Measurements from ENCODE around the gene COL9A3.
"Not testable (repeated sequence)": the region's sequence is repeated elsewhere in the genome, so short reads cannot be mapped to it uniquely, and the experiment has no call there.

The COL9A3 gene

GRCh38 chr20:62837790-62838127, 20.9 kb downstream of the COL9A3 start:
- DNase-seq (ENCODE audit: insufficient read length) (no peak), FAIRE-seq (no peak)
- no peak for TF ChIP-seq POLR2AphosphoS5 (IDR thresholded peaks at IDR 0.05; ENCODE audit: low read depth, low read length)
- TF ChIP-seq TAF1 (IDR thresholded peaks at IDR 0.05; ENCODE audit: borderline replicate concordance, low read depth, low read length) = no peak
- TF ChIP-seq POLR2A (IDR thresholded peaks at IDR 0.05; ENCODE audit: low read depth, low read length) = no peak

- no peak for FAIRE-seq
- no peak for DNase-seq (ENCODE audit: insufficient read length)
- no peak for TF ChIP-seq TAF1 (IDR thresholded peaks at IDR 0.05; ENCODE audit: borderline replicate concordance, low read depth, low read length)
- TF ChIP-seq POLR2A (IDR thresholded peaks at IDR 0.05; ENCODE audit: low read depth, low read length) = no peak
- TF ChIP-seq POLR2AphosphoS5 (IDR thresholded peaks at IDR 0.05; ENCODE audit: low read depth, low read length) = no peak
Observed at GRCh38 chr20:62838128-62838891, 21.5 kb downstream of the COL9A3 start.

DNA sequence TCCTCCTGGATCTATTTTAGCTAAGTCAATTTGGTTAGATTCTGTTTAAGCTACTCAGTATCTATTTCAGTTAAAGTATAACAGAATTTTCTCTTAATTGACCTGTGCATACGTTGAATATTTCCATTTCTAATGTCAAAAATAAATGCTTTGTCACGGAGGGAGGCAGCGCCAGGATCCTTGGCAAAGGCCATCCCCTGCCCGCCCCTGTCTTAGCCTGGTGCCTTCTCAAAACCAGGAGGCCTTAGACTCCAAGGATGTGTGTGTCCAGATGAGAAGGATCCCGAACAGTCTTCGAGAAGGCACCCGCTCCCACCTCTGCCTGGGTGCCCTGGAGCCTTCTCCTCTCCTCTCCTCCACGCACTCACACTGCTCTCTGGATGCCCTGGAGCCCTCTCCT, 22.4 kb downstream of the COL9A3 start:
- no peak for FAIRE-seq
- no peak for TF ChIP-seq POLR2A (IDR thresholded peaks at IDR 0.05; ENCODE audit: low read depth, low read length)
- TF ChIP-seq TAF1 (IDR thresholded peaks at IDR 0.05; ENCODE audit: borderline replicate concordance, low read depth, low read length) = no peak
- TF ChIP-seq POLR2AphosphoS5 (IDR thresholded peaks at IDR 0.05; ENCODE audit: low read depth, low read length) = no peak
- no peak for DNase-seq (ENCODE audit: insufficient read length)

- FAIRE-seq (no peak), DNase-seq (ENCODE audit: insufficient read length) (no peak)
- no peak for TF ChIP-seq POLR2A (IDR thresholded peaks at IDR 0.05; ENCODE audit: low read depth, low read length)
- TF ChIP-seq TAF1 (IDR thresholded peaks at IDR 0.05; ENCODE audit: borderline replicate concordance, low read depth, low read length) = no peak
- TF ChIP-seq POLR2AphosphoS5 (IDR thresholded peaks at IDR 0.05; ENCODE audit: low read depth, low read length) = no peak
Observed at GRCh38 chr20:62839816-62840215, 23.0 kb downstream of the COL9A3 start.

DNA sequence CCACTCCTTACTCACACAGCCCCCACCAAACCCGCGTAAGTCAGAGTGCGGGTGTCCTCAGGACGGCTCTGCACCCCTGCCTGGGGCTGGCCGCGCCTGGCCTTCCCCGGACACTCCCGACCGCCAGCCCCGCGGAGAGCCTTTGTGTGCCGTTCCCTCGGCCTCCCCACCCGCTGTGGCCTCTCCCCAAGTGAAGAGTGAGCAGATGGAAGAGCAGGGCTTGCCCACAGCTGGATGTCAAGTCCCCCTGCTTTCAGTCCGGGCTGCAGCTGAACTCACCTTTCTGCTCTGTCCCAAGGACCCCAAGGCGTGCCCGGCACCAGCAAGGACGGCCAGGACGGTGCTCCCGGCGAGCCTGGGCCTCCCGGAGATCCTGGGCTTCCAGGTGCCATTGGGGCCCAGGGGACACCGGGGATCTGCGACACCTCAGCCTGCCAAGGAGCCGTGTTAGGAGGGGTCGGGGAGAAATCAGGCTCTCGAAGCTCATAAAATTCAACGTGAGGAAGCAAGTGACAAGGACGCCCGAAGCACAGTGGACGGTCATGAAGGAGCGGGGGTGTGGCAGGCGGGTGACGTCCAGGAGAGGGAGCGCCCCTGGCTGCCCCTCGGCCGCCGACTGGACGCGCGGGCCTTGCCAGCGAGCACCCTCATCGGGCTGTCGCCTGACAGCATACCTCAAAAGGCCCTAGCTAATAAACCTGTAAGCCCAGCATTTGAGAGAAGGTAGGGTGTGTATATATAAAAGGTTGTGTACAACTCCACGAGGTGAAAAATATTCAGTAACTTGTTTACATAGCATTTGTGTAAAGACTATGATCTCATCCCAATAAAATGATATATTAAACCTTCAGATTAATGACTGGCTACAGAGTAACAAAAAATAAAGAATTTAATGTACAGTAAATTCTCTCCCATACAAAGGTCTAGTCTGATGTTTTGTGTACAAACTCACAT, 23.7 kb downstream of the COL9A3 start:
- TF ChIP-seq POLR2A (IDR thresholded peaks at IDR 0.05; ENCODE audit: low read depth, low read length) (no peak), POLR2AphosphoS5 (IDR thresholded peaks at IDR 0.05; ENCODE audit: low read depth, low read length) (no peak), TAF1 (IDR thresholded peaks at IDR 0.05; ENCODE audit: borderline replicate concordance, low read depth, low read length) (no peak)
- no peak for DNase-seq (ENCODE audit: insufficient read length)
- no peak for FAIRE-seq

DNA sequence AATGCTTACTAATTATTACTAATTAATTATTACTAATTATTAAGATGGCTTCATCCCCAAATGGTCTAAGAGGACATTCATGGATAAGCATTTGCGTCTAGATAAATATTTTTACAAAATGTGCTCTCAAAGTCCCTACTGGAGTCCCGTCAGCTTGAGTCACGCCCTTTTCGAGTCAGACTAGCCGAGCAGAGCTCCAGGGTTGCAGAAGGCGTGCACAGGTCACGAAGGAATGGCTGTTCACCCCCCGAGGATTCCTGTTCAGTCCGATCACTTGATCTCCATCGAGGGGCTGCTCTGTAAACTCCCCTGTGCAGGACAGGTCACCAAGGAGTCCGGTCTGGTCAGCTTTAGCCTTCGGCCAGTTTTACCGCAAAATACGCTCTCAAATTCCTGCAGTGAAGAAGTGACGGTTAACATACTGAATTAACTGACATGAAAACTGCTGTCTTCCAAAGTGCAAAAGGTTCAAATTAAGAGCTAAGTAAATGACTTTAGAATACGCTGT, 24.9 kb downstream of the COL9A3 start:
- FAIRE-seq (no peak), DNase-seq (ENCODE audit: insufficient read length) (no peak)
- no peak for TF ChIP-seq POLR2AphosphoS5 (IDR thresholded peaks at IDR 0.05; ENCODE audit: low read depth, low read length)
- TF ChIP-seq TAF1 (IDR thresholded peaks at IDR 0.05; ENCODE audit: borderline replicate concordance, low read depth, low read length) = no peak
- TF ChIP-seq POLR2A (IDR thresholded peaks at IDR 0.05; ENCODE audit: low read depth, low read length) = no peak

DNA sequence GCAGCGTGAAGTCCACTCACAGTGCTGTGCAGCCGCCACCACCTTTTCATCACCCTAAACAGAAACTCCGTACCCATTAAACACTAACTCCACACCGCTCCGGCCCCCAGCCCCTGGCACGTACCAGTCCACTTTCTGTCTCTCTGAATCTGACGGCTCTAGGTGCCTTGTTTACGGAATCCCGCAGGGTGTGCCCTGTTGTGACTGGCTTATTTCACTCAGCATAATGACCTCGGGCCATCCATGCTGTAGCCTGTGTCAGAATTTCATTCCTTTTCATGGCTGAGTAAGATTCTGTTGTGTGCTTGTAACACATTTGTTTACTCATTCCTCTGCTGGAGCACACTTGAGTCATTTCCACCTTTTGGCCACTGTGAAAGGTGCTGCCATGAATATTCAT, 26.8 kb downstream of the COL9A3 start:
- DNase-seq (ENCODE audit: insufficient read length) (no peak), FAIRE-seq (no peak)
- TF ChIP-seq POLR2A (IDR thresholded peaks at IDR 0.05; ENCODE audit: low read depth, low read length) (no peak), POLR2AphosphoS5 (IDR thresholded peaks at IDR 0.05; ENCODE audit: low read depth, low read length) (no peak), TAF1 (IDR thresholded peaks at IDR 0.05; ENCODE audit: borderline replicate concordance, low read depth, low read length) (no peak)

- no peak for DNase-seq (ENCODE audit: insufficient read length)
- no peak for FAIRE-seq
Observed at GRCh38 chr20:62844182-62844581, 27.3 kb downstream of the COL9A3 start.

DNA sequence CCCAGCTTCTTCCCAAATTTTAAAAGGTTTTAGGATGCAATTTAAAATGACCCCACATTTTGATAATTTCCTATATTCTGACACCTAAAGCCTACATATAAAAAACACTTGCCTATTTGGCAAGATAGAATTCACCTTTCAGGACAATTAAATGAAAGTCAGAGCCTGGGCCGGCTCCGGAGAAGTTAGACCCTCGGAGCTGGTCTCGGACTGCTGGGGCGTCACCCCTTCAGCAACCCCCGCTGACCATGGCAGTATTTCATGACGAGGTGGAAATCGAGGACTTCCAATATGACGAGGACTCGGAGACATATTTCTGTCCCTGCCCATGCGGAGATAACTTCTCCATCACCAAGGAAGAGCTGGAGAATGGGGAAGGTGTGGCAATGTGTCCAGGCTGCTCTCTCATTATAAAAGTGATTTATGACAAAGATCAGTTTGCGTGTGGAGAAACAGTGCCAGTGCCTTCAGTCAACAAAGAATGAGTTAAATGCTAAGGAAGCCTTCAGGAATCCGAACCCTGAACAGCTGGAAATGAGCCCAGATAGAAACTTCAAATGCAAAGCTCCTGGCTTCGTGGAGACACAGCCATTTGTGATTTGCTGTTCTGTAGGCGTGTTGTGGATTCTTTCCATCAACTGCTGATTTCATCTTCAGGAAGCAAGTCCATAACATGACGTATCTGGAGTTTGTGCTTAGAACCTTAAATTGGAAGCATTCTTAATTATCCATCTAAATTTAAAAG, 28.7 kb downstream of the COL9A3 start:
- FAIRE-seq = no peak
- no peak for TF ChIP-seq POLR2A (IDR thresholded peaks at IDR 0.05; ENCODE audit: low read depth, low read length)
- no peak for TF ChIP-seq TAF1 (IDR thresholded peaks at IDR 0.05; ENCODE audit: borderline replicate concordance, low read depth, low read length)
- no peak for TF ChIP-seq POLR2AphosphoS5 (IDR thresholded peaks at IDR 0.05; ENCODE audit: low read depth, low read length)
- no peak for DNase-seq (ENCODE audit: insufficient read length)

More at GRCh38 chr20:62844182-62844581, 27.3 kb downstream of the COL9A3 start:
- TF ChIP-seq POLR2AphosphoS5 (IDR thresholded peaks at IDR 0.05; ENCODE audit: low read depth, low read length) = no peak
- TF ChIP-seq POLR2A (IDR thresholded peaks at IDR 0.05; ENCODE audit: low read depth, low read length) = no peak
- no peak for TF ChIP-seq TAF1 (IDR thresholded peaks at IDR 0.05; ENCODE audit: borderline replicate concordance, low read depth, low read length)

DNA sequence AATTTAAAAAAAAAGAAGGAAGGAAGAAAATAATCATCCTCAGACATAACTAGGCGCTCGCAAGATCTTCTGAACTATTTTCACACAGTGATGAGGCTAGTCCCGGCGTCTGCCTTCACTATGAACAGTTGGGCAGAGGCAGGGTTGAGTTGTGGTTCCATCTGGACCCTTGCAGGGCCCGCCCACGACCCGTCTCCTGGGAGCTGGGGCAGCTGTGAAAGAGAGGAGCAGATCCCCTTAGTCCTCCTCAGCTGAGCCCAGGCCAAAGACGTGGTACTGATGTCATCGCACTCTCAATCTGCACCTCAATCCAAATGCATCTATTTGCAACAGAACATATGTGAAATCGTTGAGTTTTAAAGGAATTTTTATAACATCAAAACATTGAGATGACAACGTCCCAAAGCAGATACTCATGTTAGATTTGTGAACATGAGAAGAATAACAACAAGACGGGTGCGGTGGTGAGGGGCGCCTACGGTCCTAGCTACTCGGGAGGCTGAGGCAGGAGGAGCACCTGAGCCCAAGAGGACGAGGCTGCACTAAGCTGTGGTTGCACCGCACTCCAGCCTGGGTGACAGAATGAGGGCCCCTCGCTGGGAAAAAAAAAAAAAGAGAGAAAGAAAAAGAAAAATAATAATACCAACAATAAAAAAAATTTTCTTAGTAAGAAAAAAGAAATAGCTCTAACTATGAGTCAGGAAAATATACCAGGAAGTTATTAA, 29.5 kb downstream of the COL9A3 start:
- FAIRE-seq = no peak
- no peak for TF ChIP-seq POLR2A (IDR thresholded peaks at IDR 0.05; ENCODE audit: low read depth, low read length)
- TF ChIP-seq POLR2AphosphoS5 (IDR thresholded peaks at IDR 0.05; ENCODE audit: low read depth, low read length) = no peak
- no peak for TF ChIP-seq TAF1 (IDR thresholded peaks at IDR 0.05; ENCODE audit: borderline replicate concordance, low read depth, low read length)
- DNase-seq (ENCODE audit: insufficient read length) = no peak

DNA sequence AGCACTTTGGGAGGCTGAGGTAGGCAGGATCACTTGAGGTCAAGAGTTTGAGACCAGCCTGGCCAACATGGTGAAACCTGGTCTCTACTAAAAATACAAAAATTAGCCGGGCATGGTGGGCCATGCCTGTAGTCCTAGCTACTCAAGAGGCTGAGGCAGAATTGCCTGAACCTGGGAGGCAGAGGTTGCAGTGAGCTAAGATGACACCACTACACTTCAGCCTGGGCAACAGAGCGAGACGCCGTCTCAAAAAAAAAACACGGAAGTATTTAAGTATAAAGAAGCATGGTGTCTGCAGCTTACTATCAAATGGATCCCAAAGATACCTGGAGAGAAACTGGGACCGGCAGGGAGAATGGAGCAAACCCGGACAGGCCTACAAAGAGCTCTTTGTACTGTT, 32.1 kb downstream of the COL9A3 start:
- not testable (repeated sequence) for FAIRE-seq; DNase-seq (ENCODE audit: insufficient read length)

All from GM12892 (cell line).